ENCODE results near the gene TOX4.

TOX4 gene

DNA sequence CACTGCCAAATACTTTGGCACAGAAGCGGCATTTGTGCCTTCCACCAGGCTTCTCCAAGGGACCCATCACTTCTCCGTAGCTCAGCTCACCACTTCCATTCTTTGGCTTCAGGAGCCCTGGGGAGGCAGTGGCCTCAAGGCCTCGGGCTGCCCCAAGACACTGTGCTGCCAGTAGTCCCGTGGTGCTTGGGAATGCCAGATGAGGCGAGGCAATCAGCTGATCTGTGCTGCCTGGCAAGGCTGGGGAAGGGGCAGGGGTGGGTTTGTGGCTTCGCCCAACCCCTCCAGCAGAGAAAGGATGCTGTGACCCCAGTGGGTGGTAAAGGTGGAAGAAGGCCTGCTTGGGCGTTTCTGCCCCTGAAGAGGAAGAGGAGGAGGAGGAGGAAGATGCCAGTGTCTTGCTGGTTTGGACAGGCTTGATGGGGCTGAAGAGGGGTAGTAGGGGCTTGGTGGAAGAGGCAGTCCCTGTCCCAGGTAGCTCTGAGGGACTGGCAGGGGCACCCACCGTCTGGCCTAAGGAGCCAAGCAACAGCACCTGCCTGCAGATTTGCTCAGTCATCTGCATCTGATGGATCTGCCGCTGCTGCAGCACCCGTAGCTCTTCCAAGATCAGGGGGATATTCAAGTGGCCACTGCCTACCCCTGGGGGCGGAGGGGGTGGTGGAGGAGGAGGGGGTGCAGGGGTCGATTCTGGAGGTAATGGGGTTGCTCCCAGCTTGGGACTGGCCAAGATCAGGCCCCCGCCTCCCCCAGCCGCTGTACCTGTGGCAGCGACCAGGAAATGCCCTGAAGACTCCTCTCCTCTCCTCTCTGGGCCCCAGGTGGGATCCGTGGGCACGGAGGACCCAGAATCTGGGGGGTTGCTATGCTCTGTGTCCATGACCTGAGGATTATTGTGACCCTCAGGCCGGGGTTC, 47.8 kb downstream of the TOX4 start:
- H3K4me1 ChIP-seq (ENCODE audit: control insufficient read depth, insufficient read depth, low read length): peaks cover 8% of the 10 kb centered on the region
- H3K27me3 ChIP-seq (ENCODE audit: control insufficient read depth in 1 of 2, insufficient read depth in 2 of 2, low read length in 2 of 2): no peaks in the 10 kb centered on the region
- peaks cover 4 to 11% of the 10 kb centered on the region in 2 donors for H3K36me3 ChIP-seq (ENCODE audit: control insufficient read depth in 2 of 2, insufficient read depth in 2 of 2, low read length in 2 of 2)
- H3K27ac ChIP-seq (ENCODE audit: low read length): peak overlapping the region; percentile 55
- H3K9me3 ChIP-seq (ENCODE audit: control insufficient read depth in 2 of 2, low read length in 2 of 2): no peaks in the 10 kb centered on the region
- H3K9ac ChIP-seq (ENCODE audit: low read length in 2 of 2): peak overlapping the region; percentile 60 to 79
- peak overlapping the region; percentile 73 to 78 for H3K4me3 ChIP-seq (ENCODE audit: low read length in 2 of 2)

DNA sequence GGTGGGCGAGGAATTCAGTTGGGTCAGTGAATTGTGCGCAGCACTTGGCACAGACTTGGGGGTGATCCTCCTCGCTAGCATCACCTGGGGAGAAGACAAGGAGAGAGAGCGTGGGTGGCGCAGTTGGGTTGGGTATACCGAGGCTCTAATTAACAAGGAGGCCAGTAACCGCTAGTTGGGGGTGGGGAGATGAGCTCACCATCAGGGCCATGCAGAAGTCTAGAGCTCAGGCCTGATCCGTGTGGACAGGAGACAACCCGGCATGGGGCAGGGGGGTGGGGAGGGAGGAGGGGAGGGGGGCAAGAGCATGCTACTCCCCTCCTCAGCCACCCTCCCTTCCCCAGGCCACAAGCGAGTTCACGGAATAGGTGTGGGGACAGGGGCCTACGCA, 48.6 kb downstream of the TOX4 start:
- Histone ChIP-seq H3K4me3 (ENCODE audit: low read length in 2 of 2) (peak overlapping the region; percentile 73 to 78), H3K4me1 (ENCODE audit: control insufficient read depth, insufficient read depth, low read length) (peaks cover 8% of the 10 kb centered on the region), H3K9ac (ENCODE audit: low read length in 2 of 2) (peak overlapping the region; percentile 60 to 79), H3K27ac (ENCODE audit: low read length) (peak overlapping the region; percentile 55), H3K27me3 (ENCODE audit: control insufficient read depth in 1 of 2, insufficient read depth in 2 of 2, low read length in 2 of 2) (no peaks in the 10 kb centered on the region), H3K9me3 (ENCODE audit: control insufficient read depth in 2 of 2, low read length in 2 of 2) (no peaks in the 10 kb centered on the region), H3K36me3 (ENCODE audit: control insufficient read depth in 2 of 2, insufficient read depth in 2 of 2, low read length in 2 of 2) (peaks cover 4 to 11% of the 10 kb centered on the region in 2 donors)

DNA sequence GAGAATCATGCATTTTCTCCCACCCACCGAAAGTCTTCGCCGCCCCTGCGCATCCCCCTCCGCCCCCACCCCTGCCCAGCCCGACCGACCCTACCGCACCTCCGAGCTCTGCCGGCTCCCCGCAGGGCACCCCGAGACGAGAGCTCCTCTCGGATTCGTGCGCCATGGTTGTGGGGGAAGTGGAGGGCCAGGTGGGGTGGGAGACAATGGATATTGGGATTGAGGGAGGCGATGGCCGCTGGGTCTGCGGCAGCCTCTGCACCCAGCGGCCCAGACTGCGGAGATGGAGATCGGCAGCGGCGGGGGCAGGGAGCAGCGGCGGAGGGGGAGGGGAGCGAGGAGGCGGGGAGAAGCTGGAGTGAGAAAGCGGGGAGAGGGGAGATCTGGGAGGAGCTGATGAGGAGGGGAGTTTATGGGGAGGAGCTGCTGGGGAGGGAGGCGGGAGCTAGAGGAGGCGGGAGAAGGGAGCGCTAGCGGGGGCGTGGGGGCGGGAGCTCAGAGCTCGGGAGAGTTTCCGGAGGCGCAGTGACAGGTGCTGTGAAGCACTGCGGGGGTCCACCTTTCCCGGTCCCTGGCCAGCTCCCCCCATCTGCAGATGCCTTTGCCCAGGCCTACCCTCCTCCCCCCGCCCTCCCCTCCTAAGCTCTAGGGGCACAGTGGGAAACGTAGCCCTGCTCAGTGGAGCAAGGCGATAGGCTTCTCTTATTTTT, 49.1 kb downstream of the TOX4 start, which contains the start of gene SALL2:
Gene SALL2, minus strand, starts transcription at position 385 of the 710 bp plus-strand sequence. Its CDS starts 219 bp downstream, at position 166.
- Histone ChIP-seq H3K4me3 (ENCODE audit: low read length in 2 of 2) (peak within 1 kb of the TSS; percentile 73 to 78), H3K9me3 (ENCODE audit: control insufficient read depth in 2 of 2, low read length in 2 of 2) (no peaks in the 10 kb centered on the region), H3K27me3 (ENCODE audit: control insufficient read depth in 1 of 2, insufficient read depth in 2 of 2, low read length in 2 of 2) (no peaks in the 10 kb centered on the region), H3K27ac (ENCODE audit: low read length) (peak within 1 kb of the TSS; percentile 55), H3K9ac (ENCODE audit: low read length in 2 of 2) (peak within 1 kb of the TSS; percentile 79), H3K36me3 (ENCODE audit: control insufficient read depth in 2 of 2, insufficient read depth in 2 of 2, low read length in 2 of 2) (peaks cover 4 to 11% of the 10 kb centered on the region in 2 donors), H3K4me1 (ENCODE audit: control insufficient read depth, insufficient read depth, low read length) (peaks cover 8% of the 10 kb centered on the region)

DNA sequence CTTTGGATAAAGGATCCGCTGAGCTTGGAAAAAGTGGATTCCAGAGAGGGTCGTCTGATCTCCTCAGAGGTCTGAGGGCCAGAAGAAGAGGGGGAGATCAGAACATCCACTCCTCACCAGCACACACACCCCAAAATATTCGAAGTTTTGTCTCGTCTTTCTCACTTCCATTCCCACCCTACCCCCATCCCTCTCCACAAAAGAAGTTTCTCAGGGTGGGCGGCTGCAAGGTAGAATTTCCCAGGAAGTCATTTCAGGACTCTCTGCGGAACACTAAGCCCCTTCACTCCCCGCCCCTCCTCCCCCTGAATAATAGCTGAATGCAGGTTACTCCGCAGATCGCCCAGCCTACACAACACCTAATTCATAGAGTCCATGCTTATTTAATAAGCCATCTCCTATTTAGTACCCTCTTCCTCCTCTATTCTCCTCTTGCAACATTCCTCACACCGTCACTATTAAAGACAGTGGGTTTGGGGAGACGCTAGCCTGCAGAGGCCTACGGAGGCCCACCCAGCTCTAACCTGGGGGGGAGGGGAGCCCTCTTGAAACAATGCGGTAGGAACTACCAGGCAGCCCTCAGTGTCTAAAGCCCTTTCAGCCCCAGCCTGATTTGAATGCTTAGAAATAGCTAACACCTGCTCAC, 49.8 kb downstream of the TOX4 start:
- H3K36me3 ChIP-seq (ENCODE audit: control insufficient read depth in 2 of 2, insufficient read depth in 2 of 2, low read length in 2 of 2): peaks cover 4 to 11% of the 10 kb centered on the region in 2 donors
- H3K9ac ChIP-seq (ENCODE audit: low read length in 2 of 2): peak overlapping the region; percentile 79
- H3K27me3 ChIP-seq (ENCODE audit: control insufficient read depth in 1 of 2, insufficient read depth in 2 of 2, low read length in 2 of 2): no peaks in the 10 kb centered on the region
- H3K9me3 ChIP-seq (ENCODE audit: control insufficient read depth in 2 of 2, low read length in 2 of 2): no peaks in the 10 kb centered on the region
- peaks cover 8% of the 10 kb centered on the region for H3K4me1 ChIP-seq (ENCODE audit: control insufficient read depth, insufficient read depth, low read length)
- H3K27ac ChIP-seq (ENCODE audit: low read length): peak overlapping the region; percentile 55
- peak overlapping the region; percentile 73 to 78 for H3K4me3 ChIP-seq (ENCODE audit: low read length in 2 of 2)

DNA sequence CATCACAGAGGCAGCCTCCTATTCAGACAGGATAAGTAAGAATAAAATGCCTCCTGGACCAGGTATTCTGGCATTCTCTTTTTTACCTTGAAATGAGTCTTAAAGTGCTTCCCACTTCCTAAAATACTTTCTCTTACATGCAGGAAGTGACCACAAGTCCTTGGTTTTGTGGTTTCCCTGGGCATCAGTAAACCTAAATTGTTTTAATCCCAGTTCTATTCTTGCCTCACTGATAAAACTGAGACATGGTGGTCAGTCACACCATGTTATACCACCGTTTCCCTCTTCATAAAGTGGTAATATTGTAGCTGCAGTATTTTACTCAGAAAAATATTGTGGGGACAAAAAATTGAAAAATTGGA, 50.3 kb downstream of the TOX4 start:
- peaks cover 8% of the 10 kb centered on the region for H3K4me1 ChIP-seq (ENCODE audit: control insufficient read depth, insufficient read depth, low read length)
- H3K9me3 ChIP-seq (ENCODE audit: control insufficient read depth in 2 of 2, low read length in 2 of 2): no peaks in the 10 kb centered on the region
- H3K9ac ChIP-seq (ENCODE audit: low read length in 2 of 2): peak overlapping the region in 1 of 2 donors; percentile 79
- no peak overlapping the region for H3K4me3 ChIP-seq (ENCODE audit: low read length in 2 of 2)
- no peak overlapping the region for H3K27ac ChIP-seq (ENCODE audit: low read length)
- no peaks in the 10 kb centered on the region for H3K27me3 ChIP-seq (ENCODE audit: control insufficient read depth in 1 of 2, insufficient read depth in 2 of 2, low read length in 2 of 2)
- peaks cover 4 to 11% of the 10 kb centered on the region in 2 donors for H3K36me3 ChIP-seq (ENCODE audit: control insufficient read depth in 2 of 2, insufficient read depth in 2 of 2, low read length in 2 of 2)

DNA sequence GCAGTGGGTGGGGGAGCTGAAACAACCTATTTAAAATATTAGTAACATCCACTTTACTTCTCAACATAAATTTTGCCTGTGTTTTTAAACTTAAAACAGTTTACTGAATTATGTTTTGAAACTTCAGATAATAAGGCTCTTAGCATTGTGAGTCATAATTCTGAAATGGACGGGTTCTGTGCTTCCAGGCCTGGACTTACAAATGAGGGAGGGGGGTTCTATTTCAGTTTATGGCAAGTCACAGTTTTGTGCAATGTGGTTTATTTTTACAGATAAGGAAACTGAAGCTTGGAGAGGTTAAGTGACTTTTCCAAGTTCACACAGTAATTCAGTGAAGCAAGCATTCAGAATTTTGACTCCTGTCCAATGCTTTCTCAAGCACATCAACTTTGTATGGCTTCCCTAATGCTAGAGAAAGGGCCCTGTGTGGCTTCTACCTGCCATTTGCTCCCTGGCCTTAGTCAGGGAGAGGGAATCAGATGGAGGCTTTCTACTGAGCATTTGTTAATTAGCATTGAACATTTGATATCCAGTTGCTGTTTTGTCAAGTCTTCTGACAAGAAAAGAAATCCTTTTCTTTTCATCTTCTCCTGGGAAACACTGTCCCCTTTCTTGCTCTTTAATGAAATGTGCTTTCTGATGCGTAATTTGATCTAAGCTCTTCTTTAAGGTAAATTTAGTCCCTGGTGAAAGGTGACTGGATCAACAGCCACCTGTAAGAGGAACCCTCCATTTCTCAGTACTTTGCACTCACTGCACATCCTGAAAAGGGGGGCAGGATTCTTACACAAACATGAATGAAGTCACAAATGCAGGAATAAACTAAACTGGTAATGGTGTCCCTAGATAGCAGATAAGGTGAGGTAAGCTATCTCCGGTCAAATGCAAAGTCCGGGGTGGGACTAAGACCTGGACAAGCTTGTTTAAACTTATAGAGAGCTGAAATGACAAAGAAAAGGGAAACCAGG, 51.7 kb downstream of the TOX4 start:
- peaks cover 8% of the 10 kb centered on the region for H3K4me1 ChIP-seq (ENCODE audit: control insufficient read depth, insufficient read depth, low read length)

DNA sequence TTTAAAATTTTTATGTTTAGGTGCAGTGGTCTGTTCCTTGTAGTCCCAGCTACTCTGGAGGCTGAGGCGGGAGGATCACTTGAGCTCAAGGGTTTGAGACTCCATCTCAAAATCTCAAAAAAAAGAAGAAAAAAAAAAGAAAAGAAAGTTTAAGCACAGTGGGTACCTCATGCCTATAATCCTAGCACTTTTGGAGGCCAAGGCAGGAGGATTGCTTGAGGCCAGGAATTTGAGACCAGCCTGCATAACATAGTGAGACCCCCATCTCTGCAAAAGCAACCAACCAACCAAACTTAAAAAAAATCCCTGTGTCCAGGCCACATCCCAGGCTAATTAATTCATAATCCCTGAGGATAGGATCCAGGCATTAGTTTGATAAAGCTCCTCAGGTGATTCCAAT, 52.5 kb downstream of the TOX4 start:
- H3K27ac ChIP-seq (ENCODE audit: low read length): no peak overlapping the region
- no peaks in the 10 kb centered on the region for H3K36me3 ChIP-seq (ENCODE audit: control insufficient read depth in 2 of 2, insufficient read depth in 2 of 2, low read length in 2 of 2)
- H3K9ac ChIP-seq (ENCODE audit: low read length in 2 of 2): no peak overlapping the region
- no peaks in the 10 kb centered on the region for H3K27me3 ChIP-seq (ENCODE audit: control insufficient read depth in 1 of 2, insufficient read depth in 2 of 2, low read length in 2 of 2)
- peaks cover 8% of the 10 kb centered on the region for H3K4me1 ChIP-seq (ENCODE audit: control insufficient read depth, insufficient read depth, low read length)
- no peaks in the 10 kb centered on the region for H3K9me3 ChIP-seq (ENCODE audit: control insufficient read depth in 2 of 2, low read length in 2 of 2)
- H3K4me3 ChIP-seq (ENCODE audit: low read length in 2 of 2): no peak overlapping the region

More for the DNA sequence above, 51.7 kb downstream of the TOX4 start:
- Histone ChIP-seq H3K27me3 (ENCODE audit: control insufficient read depth in 1 of 2, insufficient read depth in 2 of 2, low read length in 2 of 2) (no peaks in the 10 kb centered on the region), H3K9me3 (ENCODE audit: control insufficient read depth in 2 of 2, low read length in 2 of 2) (no peaks in the 10 kb centered on the region), H3K9ac (ENCODE audit: low read length in 2 of 2) (no peak overlapping the region), H3K27ac (ENCODE audit: low read length) (no peak overlapping the region), H3K36me3 (ENCODE audit: control insufficient read depth in 2 of 2, insufficient read depth in 2 of 2, low read length in 2 of 2) (peaks cover 4 to 7% of the 10 kb centered on the region in 2 donors), H3K4me3 (ENCODE audit: low read length in 2 of 2) (no peak overlapping the region)

DNA sequence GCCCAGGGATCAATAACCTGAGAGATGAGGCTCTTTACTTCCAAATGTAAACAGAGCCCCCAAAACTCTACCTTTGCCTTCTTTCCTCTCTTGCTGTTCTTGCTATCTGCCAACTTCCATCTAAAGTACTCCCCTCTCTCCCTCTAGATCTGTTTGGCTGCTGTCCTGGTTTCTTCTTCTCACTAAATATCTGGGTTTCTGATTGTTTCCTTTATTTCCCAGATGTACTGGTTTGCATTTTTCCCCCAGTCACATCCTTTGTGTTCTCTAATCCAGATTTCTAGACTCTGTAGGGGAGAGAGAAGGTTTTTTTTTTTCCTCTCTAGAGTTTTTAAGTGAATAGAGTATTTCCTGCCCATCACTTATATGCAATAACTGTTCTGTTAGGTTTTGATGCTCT, 56.3 kb downstream of the TOX4 start:
- no peaks in the 10 kb centered on the region for H3K36me3 ChIP-seq (ENCODE audit: control insufficient read depth in 2 of 2, insufficient read depth in 2 of 2, low read length in 2 of 2)
- H3K9me3 ChIP-seq (ENCODE audit: control insufficient read depth in 2 of 2, low read length in 2 of 2): no peaks in the 10 kb centered on the region
- no peak overlapping the region for H3K9ac ChIP-seq (ENCODE audit: low read length in 2 of 2)
- no peak overlapping the region for H3K4me3 ChIP-seq (ENCODE audit: low read length in 2 of 2)
- H3K4me1 ChIP-seq (ENCODE audit: control insufficient read depth, insufficient read depth, low read length): peaks cover 4% of the 10 kb centered on the region
- peaks cover 12 to 19% of the 10 kb centered on the region in 2 donors for H3K27me3 ChIP-seq (ENCODE audit: control insufficient read depth in 1 of 2, insufficient read depth in 2 of 2, low read length in 2 of 2)
- no peak overlapping the region for H3K27ac ChIP-seq (ENCODE audit: low read length)

DNA sequence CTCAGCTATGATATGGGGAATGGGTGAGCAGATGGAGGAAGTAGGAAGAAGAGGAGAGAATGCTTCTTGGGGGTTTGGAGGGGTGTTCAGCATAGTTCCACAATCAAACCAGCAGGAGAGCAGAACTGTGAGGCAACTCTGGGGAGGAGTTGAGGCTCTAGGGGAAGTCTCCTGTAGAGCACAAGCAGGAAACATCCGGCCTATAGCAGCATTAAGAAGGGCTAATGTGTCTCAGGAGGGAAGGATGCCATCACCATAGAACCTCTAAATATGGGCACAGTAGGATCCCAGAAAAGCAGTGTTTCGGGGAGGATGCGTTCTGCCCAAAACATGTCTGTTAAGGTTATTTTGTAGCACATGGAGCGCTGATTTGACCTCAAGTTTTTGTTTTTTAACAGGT, 57.6 kb downstream of the TOX4 start:
- Histone ChIP-seq H3K4me3 (ENCODE audit: low read length in 2 of 2) (no peak overlapping the region), H3K27ac (ENCODE audit: low read length) (no peak overlapping the region), H3K27me3 (ENCODE audit: control insufficient read depth in 1 of 2, insufficient read depth in 2 of 2, low read length in 2 of 2) (peaks cover 12 to 19% of the 10 kb centered on the region in 2 donors)

More for the DNA sequence above, 57.6 kb downstream of the TOX4 start:
- Histone ChIP-seq H3K9me3 (ENCODE audit: control insufficient read depth in 2 of 2, low read length in 2 of 2) (no peaks in the 10 kb centered on the region), H3K4me1 (ENCODE audit: control insufficient read depth, insufficient read depth, low read length) (peaks cover 4% of the 10 kb centered on the region), H3K9ac (ENCODE audit: low read length in 2 of 2) (no peak overlapping the region), H3K36me3 (ENCODE audit: control insufficient read depth in 2 of 2, insufficient read depth in 2 of 2, low read length in 2 of 2) (no peaks in the 10 kb centered on the region)
